Endothelial cell of umbilical vein (primary cell): ENCODE measurements around the gene BMERB1. TPM values are rescaled to one million over a fixed set of nuclear protein-coding genes. Genes with fewer than 3 reads are reported as not detected.

Source experiments
- BruUV-seq: library from RNA; stranded (reverse); fragments of 400-500 nt; replicated peaks from 2 replicates; lab custom pipeline; 2021; lab: Mats Ljungman, UMichigan
- CTCF ChIA-PET: fragments of 300-600, 350-600 bp; sonication (Branson Sonifier 250); formaldehyde crosslinking; loops from one replicate; lab custom pipeline; 2021; ENCODE audit warnings: antibody characterized with exemption, inconsistent platforms; lab: Charles Lee
- POLR2A ChIA-PET: fragments of 300-600, 350-600 bp; sonication (Branson Sonifier 250); formaldehyde crosslinking; loops from one replicate; lab custom pipeline; 2021; ENCODE audit warnings: antibody characterized with exemption, inconsistent platforms; lab: Charles Lee
- DNase-seq: peaks from one replicate; pipeline ENCODE4 v3.0.0-alpha.2; 2011; ENCODE audit warnings: low read depth, low spot score
- FAIRE-seq: peaks from 2 replicates; lab custom pipeline; 2011; peaks lifted over from hg19 to GRCh38; lab: Jason Lieb, UNC
- H2AFZ ChIP-seq: 2 replicates; pipeline ENCODE4 v1.6.0; 2012; ENCODE audit warnings: low read depth, low read length, control low read depth, inconsistent platforms
- H3K27ac ChIP-seq: 2 replicates; pipeline ENCODE4 v1.5.1; 2011; ENCODE audit warnings: low read depth, mild to moderate bottlenecking, control low read depth, low read length, moderate library complexity; ENCODE audit not compliant: insufficient read depth
- H3K27me3 ChIP-seq, 2 experiments: 2 replicates each; pipeline versions ENCODE4 v1.6.0 to v1.6.1; 2011; ENCODE audit warnings: low read length in 2 of 2, mixed read lengths in 1 of 2; ENCODE audit not compliant: control insufficient read depth in 2 of 2, insufficient read depth in 2 of 2
- H3K36me3 ChIP-seq, 2 experiments: 2 replicates in 1 of 2; 3 replicates in 1 of 2; pipeline ENCODE4 v1.5.1; 2011; ENCODE audit warnings: low read length in 2 of 2, mild to moderate bottlenecking in 1 of 2, moderate library complexity in 1 of 2; ENCODE audit not compliant: control insufficient read depth in 2 of 2, insufficient read depth in 2 of 2; ENCODE audit errors: extremely low read depth in 1 of 2
- H3K4me1 ChIP-seq: 3 replicates; pipeline ENCODE4 v1.5.1; 2011; ENCODE audit warnings: mild to moderate bottlenecking, low read length; ENCODE audit not compliant: control insufficient read depth, insufficient read depth; ENCODE audit errors: extremely low read depth
- H3K4me2 ChIP-seq: 2 replicates; pipeline ENCODE4 v1.6.1; 2011; ENCODE audit warnings: low read length, control low read depth, mixed read lengths; ENCODE audit not compliant: insufficient read depth
- H3K4me3 ChIP-seq, 3 experiments: fragments of 200-600 bp in 1 of 3; sonication (generic), shearing (Covaris generic) in 1 of 3; replicated peaks in 1 of 3; 2 replicates each; pipeline ENCODE4 v1.5.1; 2011 to 2016; ENCODE audit warnings: control low read depth in 3 of 3, low read length in 3 of 3, mild to moderate bottlenecking in 2 of 3, inconsistent platforms in 1 of 3, low read depth in 1 of 3, moderate library complexity in 1 of 3; ENCODE audit not compliant: insufficient read depth in 1 of 3
- H3K79me2 ChIP-seq: 2 replicates; pipeline ENCODE4 v1.6.0; 2012; ENCODE audit warnings: low read length, inconsistent platforms; ENCODE audit not compliant: control insufficient read depth, insufficient read depth
- H3K9ac ChIP-seq: replicated peaks from 2 replicates; pipeline ENCODE3; 2011; ENCODE audit warnings: low read length, control low read depth; ENCODE audit not compliant: insufficient read depth; ENCODE audit errors: extremely low read depth
- H3K9me1 ChIP-seq: replicated peaks from 3 replicates; pipeline ENCODE4 v1.6.0; 2011; ENCODE audit warnings: mild to moderate bottlenecking, low read length; ENCODE audit not compliant: control insufficient read depth, insufficient read depth; ENCODE audit errors: extremely low read depth
- H3K9me3 ChIP-seq: replicated peaks from 2 replicates; pipeline ENCODE4 v1.5.1; 2012; ENCODE audit warnings: low read length, inconsistent platforms; ENCODE audit not compliant: control insufficient read depth, insufficient read depth
- H4K20me1 ChIP-seq: replicated peaks from 2 replicates; pipeline ENCODE3; 2011; ENCODE audit warnings: mild to moderate bottlenecking, low read length; ENCODE audit not compliant: control insufficient read depth, insufficient read depth; ENCODE audit errors: extremely low read depth
- CTCF ChIP-seq, 2 donors: IDR thresholded peaks; 1 replicate in 1 of 2; 2 replicates in 1 of 2; pipeline ENCODE4 v1.5.1; 2011; ENCODE audit warnings: low read length in 2 of 2, mild to moderate bottlenecking in 2 of 2, moderate library complexity in 2 of 2, control low read depth in 1 of 2, inconsistent platforms in 1 of 2, low read depth in 1 of 2; ENCODE audit not compliant: insufficient read depth in 1 of 2; ENCODE audit errors: extremely low read depth in 1 of 2
- EZH2 ChIP-seq: IDR thresholded peaks from 2 replicates; pipeline ENCODE4 v1.6.1; 2012; ENCODE audit warnings: borderline replicate concordance, low read depth, mild to moderate bottlenecking, moderate library complexity, low read length, inconsistent platforms; ENCODE audit not compliant: severe bottlenecking
- FOS ChIP-seq: IDR thresholded peaks from 2 replicates; pipeline ENCODE4 v1.6.1; 2011; ENCODE audit warnings: mild to moderate bottlenecking, low read length, moderate library complexity, borderline replicate concordance; ENCODE audit not compliant: insufficient read depth
- GATA2 ChIP-seq: IDR thresholded peaks from 2 replicates; pipeline ENCODE4 v1.7.0; 2011; ENCODE audit warnings: low read depth, mild to moderate bottlenecking, moderate library complexity, mixed read lengths, low read length; ENCODE audit not compliant: insufficient read length, insufficient read depth
- JUN ChIP-seq: IDR thresholded peaks from 2 replicates; pipeline ENCODE4 v1.6.1; 2011; ENCODE audit warnings: borderline replicate concordance, low read depth; ENCODE audit not compliant: insufficient read length, insufficient read depth
- MAX ChIP-seq: IDR thresholded peaks from 2 replicates; pipeline ENCODE4 v1.6.1; 2011; ENCODE audit not compliant: insufficient read depth, insufficient read length
- MYC ChIP-seq: IDR thresholded peaks from one replicate; pipeline ENCODE4 v1.6.1; 2011; ENCODE audit warnings: mild to moderate bottlenecking, low read depth, low read length
- POLR2A ChIP-seq: IDR thresholded peaks from 2 replicates; pipeline ENCODE4 v1.6.1; 2012; ENCODE audit warnings: low read depth, mild to moderate bottlenecking, control low read depth, low read length
- POLR2AphosphoS5 ChIP-seq: IDR thresholded peaks from 2 replicates; pipeline ENCODE4 v1.6.1; 2012; ENCODE audit warnings: low read depth, mild to moderate bottlenecking, control low read depth, low read length, moderate library complexity; ENCODE audit not compliant: insufficient read depth
- dilution Hi-C: fragments of 300-500 bp; cut with MboI; formaldehyde crosslinking; loops from one replicate; pipeline ENCODE4 v1.15.0; 2019; ENCODE audit warnings: low sequenced_read_pairs; ENCODE audit not compliant: extremely low pct_ligation_motif_present
- intact Hi-C: fragments of 100-400 bp; cut with micrococcal nuclease; formaldehyde crosslinking; loops from one replicate; pipeline ENCODE4 v1.10.0; 2022
- polyA plus RNA-seq, 4 experiments: library from polyadenylated mRNA; depleted of rRNA in 3 of 4; stranded (reverse) in 3 of 4; unstranded in 1 of 4; fragments of >200 nt; gene quantifications; 2 replicates each; pipeline versions ENCODE4 v1.2.1 to v1.2.3, GENCODE V29; 2011 to 2012; ENCODE audit warnings: missing spikeins in 1 of 4
- total RNA-seq: library from RNA; stranded (reverse); gene quantifications from 2 replicates; pipeline ENCODE4 v1.2.3, GENCODE V29; 2021

The BMERB1 gene
- total and polyA plus RNA-seq, 2 donors (not counting 3 experiments of a cell fraction or from before 2014, with no cell fraction given): 14.1 to 17.4 TPM

GRCh38 chr16:15613676-15614075 lies 179.3 kb downstream of the BMERB1 start:
- Histone ChIP-seq H2AFZ (no peak overlapping the region), H3K27ac (no peak overlapping the region), H3K9me1 (no peaks in the 10 kb centered on the region), H3K9me3 (no peaks in the 10 kb centered on the region), H3K4me1 (no peaks in the 10 kb centered on the region), H3K9ac (no peak overlapping the region), H3K4me3 (no peak overlapping the region), H3K27me3 (no peaks in the 10 kb centered on the region), H3K4me2 (no peak overlapping the region), H3K79me2 (no peaks in the 10 kb centered on the region), H4K20me1 (no peaks in the 10 kb centered on the region), H3K36me3 (peaks cover 32 to 33% of the 10 kb centered on the region in 2 experiments)
- CTCF ChIA-PET: interaction anchor here (0.7 kb wide), 1 partner anchor 84 kb away, joined by 3 read pairs; no protein-coding TSS in a partner anchor
- FAIRE-seq (no peak), DNase-seq (no peak)
- POLR2A ChIA-PET: no interaction called here
- BruUV-seq: no TSS peak
- TF ChIP-seq MYC (no peak), EZH2 (no peak), FOS (no peak), GATA2 (no peak), CTCF (IDR thresholded peaks at IDR 0.05; ENCODE audit: extremely low read depth in 1 of 2, insufficient read depth in 1 of 2, low read depth in 1 of 2, low read length in 2 of 2) (no peak), MAX (no peak), JUN (no peak), POLR2AphosphoS5 (no peak), POLR2A (no peak)
- intact Hi-C loops: no loop called here
- dilution Hi-C loops: no loop called here
